GM21786 (cell line): Measurements from ENCODE around the gene RCAN3.
"Not testable (repeated sequence)": the region's sequence is repeated elsewhere in the genome, so short reads cannot be mapped to it uniquely, and the experiment has no call there.

Source experiments
- ATAC-seq: cut with Tn5 transposase; IDR thresholded peaks from one replicate; pipeline ENCODE4 v1.9.1; 2021; ENCODE audit not compliant: unreplicated experiment

Gene RCAN3

GRCh38 chr1:24484199-24484598, 18.4 kb upstream of the RCAN3 start:
- no peak for ATAC-seq

- no peak for ATAC-seq
These were observed 16.1 kb upstream of the RCAN3 start for GRCh38 chr1:24486331-24487065.

DNA sequence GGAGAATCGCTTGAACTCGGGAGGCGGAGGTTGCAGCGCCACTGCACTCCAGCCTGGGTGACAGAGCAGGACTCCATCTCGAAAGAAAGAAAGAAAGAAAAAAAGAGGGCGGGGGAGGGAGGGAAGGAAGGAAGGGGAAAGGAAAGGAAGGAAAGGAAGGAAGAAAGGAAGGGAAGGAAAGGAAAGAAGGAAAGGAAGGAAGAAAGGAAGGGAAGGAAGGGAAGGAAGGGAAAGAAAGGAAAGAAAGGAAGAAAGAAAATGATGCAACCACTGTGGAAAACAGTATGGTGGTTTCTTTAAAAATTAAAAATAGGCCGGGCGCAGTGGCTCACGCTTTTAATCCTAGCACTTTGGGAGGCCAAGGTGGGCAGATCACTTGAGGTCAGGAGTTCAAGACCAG, 15.2 kb upstream of the RCAN3 start:
- ATAC-seq = no peak

DNA sequence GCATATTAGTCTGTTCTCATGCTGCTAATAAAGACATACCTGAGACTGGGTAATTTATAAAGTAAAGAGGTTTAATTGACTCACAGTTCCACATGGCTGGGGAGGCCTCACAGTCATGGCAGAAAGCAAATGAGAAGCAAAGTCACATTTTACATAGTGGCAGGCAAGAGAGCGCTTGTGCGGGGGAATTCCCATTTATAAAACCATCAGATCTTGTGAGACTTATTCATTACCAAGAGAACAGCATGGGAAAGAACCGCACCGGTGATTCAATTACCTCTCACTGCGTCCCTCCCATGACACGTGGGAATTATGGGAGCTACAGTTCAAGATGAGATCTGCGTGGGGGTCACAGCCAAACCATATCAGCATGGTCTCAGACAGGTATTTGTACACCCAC, 14.5 kb upstream of the RCAN3 start:
- ATAC-seq = not testable (repeated sequence)

- ATAC-seq = no peak
These were observed 13.0 kb upstream of the RCAN3 start for GRCh38 chr1:24489674-24490073.

DNA sequence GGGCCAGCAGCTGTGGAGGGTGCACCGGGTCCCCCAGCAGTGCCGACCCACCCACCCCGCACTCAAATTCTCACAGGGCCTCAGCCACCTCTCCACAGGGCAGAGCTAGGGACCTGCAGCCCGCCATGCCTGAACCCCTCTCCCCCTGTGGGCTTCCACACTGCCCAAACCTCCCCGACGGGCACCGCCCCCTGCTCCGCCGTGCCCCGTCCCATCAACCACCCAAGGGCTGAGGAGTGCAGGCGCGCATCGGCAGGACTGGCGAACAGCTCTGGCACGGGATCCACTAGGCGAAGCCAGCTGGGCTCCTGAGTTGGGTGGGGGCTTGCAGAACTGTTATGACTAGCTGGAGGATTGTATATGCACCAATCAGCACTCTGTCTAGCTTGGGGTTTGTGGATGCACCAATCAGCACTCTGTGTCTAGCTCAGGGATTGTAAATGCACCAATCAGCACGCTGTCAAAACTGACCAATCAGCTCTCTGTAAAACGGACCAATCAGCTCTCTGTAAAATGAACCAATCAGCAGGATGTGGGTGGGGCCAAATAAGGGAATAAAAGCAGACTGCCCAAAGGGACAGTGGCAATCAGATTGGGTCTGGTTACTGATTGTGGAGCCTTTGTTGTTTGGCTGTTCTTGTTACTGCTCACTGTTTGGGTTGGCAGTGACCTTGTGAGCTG, 12.4 kb upstream of the RCAN3 start:
- no peak for ATAC-seq

DNA sequence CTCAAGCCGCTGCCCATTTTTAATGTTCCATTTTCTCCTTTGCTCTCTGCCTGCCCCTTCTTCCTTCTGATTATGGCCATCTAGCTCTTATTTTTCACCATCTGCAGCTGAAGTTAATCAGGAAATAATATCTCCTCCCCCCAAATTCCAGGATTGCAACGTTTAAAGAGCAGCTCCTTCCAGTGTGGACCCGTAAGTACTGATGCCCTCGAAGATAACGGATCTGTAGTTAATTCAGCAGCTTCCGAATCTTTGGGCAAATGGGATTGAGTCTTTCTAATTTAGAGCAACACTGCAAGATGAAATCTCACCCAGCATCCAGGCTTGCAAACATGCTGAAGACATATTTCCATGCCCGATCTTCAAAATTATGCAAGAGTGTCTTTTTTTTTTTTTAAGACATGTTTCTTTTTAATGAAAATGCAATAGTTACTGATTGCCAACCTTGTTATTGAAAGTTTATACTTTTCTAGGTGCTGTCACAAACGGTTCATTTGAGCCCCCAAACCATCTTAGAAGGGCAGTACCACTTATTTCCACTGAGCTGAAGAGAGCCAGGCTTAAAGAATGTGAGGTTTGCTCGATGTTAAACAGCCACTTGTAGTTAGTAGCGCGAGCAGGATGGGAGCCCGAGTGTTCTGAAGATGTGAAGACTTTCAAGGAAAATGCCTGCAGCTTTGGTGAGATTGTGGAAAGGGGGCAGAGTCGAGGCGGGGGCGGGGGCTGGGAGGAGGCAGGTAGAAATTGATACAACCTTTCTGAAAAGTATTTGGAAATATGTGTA, 10.9 kb upstream of the RCAN3 start:
- no peak for ATAC-seq

DNA sequence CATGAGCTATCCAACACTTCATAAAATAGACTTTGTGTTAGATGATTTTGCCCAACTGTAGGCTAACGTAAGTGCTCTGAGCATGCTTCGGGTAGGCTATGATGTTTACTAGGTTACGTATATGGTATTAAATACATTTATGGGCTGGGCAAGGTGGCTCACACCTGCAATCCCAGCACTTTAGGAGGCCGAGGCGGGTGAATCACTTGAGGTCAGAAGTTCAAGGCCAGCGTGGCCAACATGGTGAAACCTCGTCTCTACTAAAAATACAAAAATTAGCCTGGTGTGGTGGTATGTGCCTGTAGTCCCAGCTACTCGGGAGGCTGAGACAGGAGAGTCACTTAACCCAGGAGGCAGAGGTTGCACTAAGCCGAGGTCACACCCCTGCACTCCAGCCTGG, 9.7 kb upstream of the RCAN3 start:
- ATAC-seq = not testable (repeated sequence)

- ATAC-seq = no peak
These were observed 8.9 kb upstream of the RCAN3 start for GRCh38 chr1:24493785-24494184.

GRCh38 chr1:24498589-24498988, 4.0 kb upstream of the RCAN3 start:
- no peak for ATAC-seq

- no peak for ATAC-seq
These were observed 2.1 kb upstream of the RCAN3 start for GRCh38 chr1:24500448-24501048.

GRCh38 chr1:24501371-24502064, 1.1 kb upstream of the RCAN3 start:
- no peak for ATAC-seq

- no peak for ATAC-seq
These were observed 449 bp upstream of the RCAN3 start for GRCh38 chr1:24502065-24502708.

GRCh38 chr1:24503059-24503751, 569 bp downstream of the RCAN3 start:
- no peak for ATAC-seq

DNA sequence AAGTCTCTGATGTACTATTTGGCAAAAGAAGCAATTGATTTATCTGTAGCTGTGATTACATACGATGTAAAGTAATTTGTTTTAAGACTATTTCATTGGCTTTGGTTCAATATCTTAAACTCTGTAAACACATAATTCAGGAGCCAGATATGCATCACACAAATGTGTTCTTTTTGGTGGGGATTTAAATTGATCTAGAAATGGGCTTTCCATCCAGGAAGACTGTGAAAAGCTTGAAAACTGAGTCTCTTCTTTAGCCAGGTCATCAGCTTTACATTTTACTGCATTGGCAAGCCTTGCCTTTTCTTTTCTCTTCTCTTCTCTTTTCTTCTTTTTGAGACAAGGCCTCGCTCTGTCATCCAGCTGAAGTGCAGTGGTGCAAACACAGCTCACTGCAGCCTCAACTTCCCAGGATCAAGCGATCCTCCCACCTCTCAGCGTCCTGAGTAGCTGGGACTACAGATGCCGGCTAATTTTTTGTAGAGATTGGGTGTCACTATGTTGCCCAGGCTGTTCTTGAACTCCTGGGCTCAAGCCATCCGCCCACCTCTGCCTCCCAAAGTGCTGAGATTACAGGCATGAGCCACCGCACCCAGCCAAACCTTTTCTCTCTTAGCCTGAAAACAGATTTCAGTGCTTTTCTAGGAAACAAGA, 1.4 kb downstream of the RCAN3 start:
- no peak for ATAC-seq

- no peak for ATAC-seq
These were observed 1.9 kb downstream of the RCAN3 start for GRCh38 chr1:24504560-24504959.

DNA sequence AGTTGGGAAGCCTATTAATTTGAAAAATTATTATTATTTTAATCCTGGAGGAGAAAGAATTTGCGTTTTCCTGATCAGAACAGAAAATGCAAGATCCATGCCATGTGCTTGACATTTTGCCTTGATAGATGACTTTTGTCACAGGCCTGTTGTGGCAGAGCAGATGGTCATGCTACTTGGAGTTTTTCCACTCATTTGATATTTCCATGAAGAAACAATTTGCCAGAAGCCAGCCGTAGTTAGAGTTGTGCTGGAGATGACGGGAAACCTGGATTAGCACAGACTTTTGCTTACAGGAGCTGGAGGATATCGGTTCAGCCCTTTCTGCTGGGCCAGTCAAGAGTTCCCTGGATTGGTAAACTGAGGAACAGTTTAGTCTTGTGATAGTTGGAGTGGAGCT, 3.2 kb downstream of the RCAN3 start:
- ATAC-seq = no peak

GRCh38 chr1:24506691-24507381, 4.2 kb downstream of the RCAN3 start:
- no peak for ATAC-seq

GRCh38 chr1:24507405-24507804, 4.8 kb downstream of the RCAN3 start:
- no peak for ATAC-seq
